Middle frontal gyrus (tissue), 1 donor: ENCODE data around the gene MSANTD3.
A peak's percentile ranks its signal among the peaks of the same experiment; 100 is the strongest.
"Not testable (repeated sequence)": the region's sequence is repeated elsewhere in the genome, so short reads cannot be mapped to it uniquely, and the experiment has no call there.

ENCODE experiments used
- DNase-seq: peaks from one replicate; pipeline ENCODE4 v3.0.0-alpha.2; 2015; ENCODE audit warnings: low spot score; ENCODE audit errors: extremely low spot score

Gene MSANTD3

DNA sequence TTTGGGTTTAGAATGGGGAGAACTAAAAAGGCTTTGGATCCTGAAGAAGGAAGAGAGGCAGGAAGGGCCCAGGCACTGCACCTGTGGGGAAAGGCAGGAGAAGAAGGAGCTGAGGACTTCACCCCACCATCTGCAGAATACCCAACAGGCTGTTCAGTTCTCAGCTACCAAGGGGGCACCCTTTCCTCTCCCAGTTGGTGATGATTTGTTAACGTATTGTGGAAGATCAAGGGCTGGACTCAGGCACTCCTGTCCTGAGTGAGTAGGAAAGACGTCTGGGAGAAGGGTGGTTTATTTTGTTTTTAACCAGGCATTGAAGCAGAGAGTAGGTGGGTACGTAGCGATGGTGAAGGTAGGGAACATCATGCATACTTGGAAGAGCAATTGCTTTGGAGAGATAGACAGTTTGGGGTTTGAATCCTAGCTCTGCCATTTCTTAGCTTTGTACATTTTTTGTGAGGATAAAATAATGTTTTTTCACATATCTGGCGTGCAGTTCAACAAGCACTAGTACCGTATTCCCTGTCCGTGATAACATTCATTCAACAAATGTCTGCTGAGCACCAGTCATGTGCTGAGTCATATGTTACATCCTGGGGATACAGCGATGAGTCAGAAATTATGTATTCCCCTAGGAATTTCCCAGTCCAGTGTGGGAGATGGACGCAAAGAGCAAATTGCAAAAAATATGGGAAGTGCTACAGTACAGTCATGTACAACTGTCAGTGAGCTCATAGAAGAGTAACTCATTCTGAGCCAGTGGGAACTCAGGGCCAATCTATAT is 2.1 kb downstream of the MSANTD3 start:
- DNase-seq: peak; percentile 62

GRCh38 chr9:100430286-100430940 is 3.5 kb downstream of the MSANTD3 start:
- no peak for DNase-seq

DNA sequence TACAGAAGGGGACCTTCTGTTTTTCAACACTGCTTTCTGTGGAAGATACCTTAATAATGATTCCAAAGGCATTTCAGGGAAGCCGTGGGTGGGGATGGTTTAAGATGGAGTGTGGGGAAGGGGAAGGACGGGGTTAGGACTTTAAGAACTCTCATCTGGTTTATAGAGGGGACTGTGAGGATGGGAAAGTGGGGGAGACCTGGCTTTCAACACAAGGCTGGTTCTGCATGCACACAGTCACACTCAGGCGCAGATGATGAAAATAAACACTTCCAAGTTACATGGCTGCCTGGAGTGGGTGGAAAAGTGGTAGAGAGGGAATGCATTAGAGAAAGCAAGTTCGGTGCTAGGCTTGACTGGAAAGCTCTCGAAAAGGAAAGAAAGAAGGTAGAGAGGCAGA is 4.9 kb downstream of the MSANTD3 start:
- DNase-seq: no peak

DNA sequence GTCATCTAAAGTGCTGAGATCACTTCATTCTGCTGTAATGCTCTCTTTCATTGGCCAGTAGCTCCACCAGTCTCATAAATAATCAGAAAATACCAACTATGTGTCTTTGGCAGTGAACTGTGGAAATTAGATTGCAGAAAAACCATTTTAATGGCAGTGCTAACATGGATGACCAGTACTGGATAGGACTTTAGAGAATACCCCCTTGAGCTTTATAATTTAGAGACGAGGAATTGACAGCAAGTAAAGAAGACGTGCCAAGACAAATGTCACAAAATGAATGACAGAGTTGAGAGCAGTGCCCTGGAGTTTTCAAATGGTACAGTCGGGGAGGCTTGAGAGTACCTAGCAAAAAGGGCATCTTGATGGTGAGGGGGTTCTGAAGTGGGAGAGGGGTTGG is 5.8 kb downstream of the MSANTD3 start:
- no peak for DNase-seq

DNA sequence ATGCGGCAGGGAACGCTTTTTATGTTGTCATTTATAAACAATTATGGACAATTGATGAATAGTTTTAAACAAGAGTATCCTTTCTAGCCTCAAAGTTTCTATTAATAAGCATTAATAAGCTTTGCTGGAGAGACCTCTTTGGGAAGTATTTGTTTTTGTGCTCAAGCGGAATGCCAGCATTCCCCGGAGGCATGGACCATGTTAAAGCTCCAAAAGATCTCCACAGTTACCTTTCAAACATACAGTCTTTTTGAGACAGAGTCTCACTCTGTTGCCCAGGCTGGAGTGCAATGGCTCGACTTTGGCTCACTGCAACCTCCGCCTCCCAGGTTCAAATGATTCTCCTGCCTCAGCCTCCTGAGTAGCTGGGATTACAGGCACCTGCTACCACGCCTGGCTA is 9.6 kb downstream of the MSANTD3 start:
- DNase-seq: no peak

GRCh38 chr9:100437860-100438805 is 11.2 kb downstream of the MSANTD3 start:
- peak; percentile 50 for DNase-seq

DNA sequence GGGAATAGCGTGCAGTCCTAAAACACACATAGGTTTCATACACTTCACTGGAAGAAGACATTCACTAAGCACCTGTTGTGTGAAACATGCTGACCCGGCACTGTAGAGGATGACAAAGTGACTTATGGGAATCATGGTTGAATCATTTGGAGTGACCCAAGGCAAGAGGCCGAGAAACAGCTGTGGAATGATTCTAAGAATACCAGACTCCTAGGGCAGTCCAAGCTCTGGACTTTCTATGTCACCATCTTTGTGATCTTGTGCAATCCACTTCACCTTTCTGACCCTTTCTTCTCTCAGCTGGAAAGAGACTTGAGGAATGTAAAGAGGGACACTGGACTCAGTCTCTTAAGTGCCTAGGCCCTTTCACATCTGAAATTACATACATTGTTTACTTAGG is 13.1 kb downstream of the MSANTD3 start:
- no peak for DNase-seq

GRCh38 chr9:100440487-100440886 is 13.5 kb downstream of the MSANTD3 start:
- not testable (repeated sequence) for DNase-seq

- no peak for DNase-seq
Measured at GRCh38 chr9:100441911-100442361, 15.0 kb downstream of the MSANTD3 start.

DNA sequence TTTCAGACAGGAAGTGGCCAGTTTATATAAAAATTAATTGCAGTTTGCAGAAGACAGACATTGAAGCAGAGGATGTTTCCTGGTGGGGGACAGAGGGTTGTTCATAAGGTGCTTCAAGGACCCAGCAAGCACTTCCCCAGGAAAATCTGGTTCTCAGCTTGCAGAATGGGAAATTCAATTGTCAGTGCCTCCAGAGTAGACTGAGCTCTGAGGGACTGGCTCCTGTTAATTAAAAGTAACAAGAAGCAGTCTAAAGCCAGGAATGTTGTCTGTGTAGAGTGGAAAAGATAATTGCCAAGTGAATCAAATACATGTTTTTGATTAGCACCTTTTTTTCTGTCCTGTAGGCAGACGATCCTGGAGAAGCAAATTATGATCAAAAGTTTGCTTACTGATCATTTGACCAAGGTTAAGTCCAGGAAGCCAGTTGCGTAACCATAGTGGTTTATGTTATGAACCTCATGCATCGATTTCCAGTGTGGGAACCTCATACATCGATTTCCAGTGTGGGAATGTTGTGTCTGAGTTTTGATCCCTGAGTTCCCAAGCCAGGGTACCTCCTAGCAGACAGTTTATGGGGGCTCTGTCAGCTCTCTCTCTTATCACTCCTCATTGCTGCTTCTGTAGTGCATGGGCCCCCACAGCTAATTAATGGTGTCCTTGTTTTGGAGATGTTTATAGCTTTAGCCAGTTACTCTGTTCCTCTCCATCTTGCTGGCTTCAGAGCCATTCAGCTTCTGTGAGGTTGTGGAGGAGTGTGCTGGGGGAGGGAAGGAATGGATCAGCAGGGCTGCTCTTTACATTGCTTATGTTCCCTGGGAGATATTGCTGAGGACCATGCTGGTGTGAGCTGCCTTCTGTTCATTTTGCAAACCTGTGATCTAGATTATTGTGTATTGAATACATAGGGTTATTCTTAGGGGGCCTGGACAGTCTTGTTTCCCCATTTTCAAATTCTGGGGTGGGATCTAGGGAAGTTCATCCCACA is 17.1 kb downstream of the MSANTD3 start:
- no peak for DNase-seq

- DNase-seq: no peak
Measured at GRCh38 chr9:100445161-100445902, 18.4 kb downstream of the MSANTD3 start.

DNA sequence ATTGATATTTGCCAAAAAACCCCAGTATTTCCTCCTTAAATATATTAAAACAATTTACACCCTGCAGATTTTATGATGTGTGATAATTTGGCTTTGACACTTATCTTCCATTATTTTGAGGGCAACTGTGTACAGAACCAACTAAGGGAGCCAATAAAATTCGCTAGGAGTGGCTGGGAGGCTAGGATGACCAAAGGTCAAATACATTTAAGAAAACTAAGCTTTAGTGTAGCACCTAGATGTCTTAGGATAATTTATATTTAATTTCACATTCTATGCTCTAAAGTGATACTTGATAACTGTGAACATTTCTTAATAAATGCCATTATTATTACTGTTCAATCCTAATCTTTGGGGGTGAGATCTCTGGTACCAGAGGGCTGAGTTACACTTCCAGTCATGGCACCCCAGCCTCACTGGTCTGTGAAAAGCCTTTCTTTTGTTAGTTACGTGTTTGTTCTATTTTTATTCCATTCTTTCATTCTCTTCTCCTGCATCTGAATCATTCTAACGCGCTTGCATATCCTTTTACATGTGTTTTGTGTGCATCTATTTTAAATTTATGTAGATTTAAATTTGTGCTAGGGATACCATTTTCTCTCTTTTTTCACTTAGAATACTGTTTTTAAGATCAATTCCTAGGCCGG is 19.1 kb downstream of the MSANTD3 start:
- DNase-seq: no peak

DNA sequence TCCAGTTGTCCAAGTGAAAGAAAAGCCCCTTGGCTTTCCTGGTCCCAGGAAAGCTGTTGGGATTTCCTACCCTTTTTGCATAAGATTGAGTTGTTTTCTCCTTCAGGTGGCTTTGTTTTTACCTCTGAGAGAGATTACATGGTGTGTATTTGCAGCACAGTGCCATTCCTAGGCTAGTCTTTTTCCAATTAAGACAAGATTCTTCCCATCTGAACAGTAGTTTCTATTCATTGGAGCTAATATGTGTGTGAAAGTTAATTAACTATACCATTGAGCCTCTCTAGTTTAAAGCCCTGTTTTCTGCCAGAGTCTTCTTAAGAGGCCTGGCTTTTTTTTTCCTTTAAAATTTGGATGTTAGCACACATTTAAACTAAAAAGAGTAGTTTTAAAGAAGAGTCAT is 20.1 kb downstream of the MSANTD3 start:
- DNase-seq: no peak

- DNase-seq: no peak
Measured at GRCh38 chr9:100448266-100448665, 21.3 kb downstream of the MSANTD3 start.

- DNase-seq: no peak
Measured at GRCh38 chr9:100449420-100449819, 22.5 kb downstream of the MSANTD3 start.

GRCh38 chr9:100452894-100453293 is 26.0 kb downstream of the MSANTD3 start:
- no peak for DNase-seq

DNA sequence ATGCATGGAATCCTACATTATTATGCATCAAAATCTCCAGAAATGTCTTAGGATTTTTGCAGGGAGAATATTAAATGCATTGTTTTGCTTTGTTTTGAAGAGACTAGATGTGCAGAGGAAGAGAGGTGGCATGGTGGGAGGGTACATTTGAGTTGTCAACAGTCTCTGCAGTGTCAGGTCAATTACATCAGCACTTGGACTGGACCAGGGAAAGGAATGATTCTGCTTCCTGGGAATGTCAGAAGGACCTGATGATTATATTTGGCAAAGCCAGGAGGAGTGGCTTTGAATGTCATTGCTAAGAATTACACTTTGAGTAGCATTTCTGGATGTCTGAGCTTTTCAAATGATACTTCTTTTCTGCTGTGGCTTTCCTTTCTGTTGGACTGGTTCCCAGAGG is 28.5 kb downstream of the MSANTD3 start:
- DNase-seq: no peak

DNA sequence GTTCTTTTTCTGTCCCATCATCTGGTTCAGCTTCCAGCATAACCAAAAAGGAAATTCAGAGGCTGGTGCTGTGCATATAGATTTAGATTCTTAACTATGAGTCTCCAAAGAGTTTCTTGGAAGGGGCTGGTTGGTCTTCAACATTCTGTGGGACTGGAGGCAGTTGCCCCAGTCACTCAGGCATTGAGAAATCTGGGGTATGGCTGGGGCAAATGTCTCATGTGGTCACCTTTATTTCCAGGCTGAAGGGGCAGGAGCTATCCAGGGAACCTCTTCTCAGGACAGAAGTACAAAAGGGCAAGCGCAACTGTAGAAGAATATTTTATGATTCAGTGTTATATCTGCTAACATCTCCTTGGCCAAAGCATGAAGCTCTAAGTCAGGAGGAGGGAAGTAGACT is 30.6 kb downstream of the MSANTD3 start:
- no peak for DNase-seq

- no peak for DNase-seq
Measured at GRCh38 chr9:100459963-100460362, 33.0 kb downstream of the MSANTD3 start.
